Mesenteric fat pad (tissue), 1 donor: Measurements from ENCODE around the gene SYT14. TPM values are rescaled to one million over a fixed set of nuclear protein-coding genes. Genes with fewer than 3 reads are reported as not detected.
"Not testable (repeated sequence)": the region's sequence is repeated elsewhere in the genome, so short reads cannot be mapped to it uniquely, and the experiment has no call there.

Experiments used
- DNase-seq: peaks from one replicate; pipeline ENCODE4 v3.0.0-alpha.2; 2020; ENCODE audit warnings: low spot score
- total RNA-seq: library from RNA; stranded (reverse); fragmentation: NEBNext Ultra II Directional; extraction: Animal tissue kit (Norgen Biotek cat#: 25700); gene quantifications from one replicate; pipeline ENCODE4 v1.2.1, GENCODE V29; 2021
- donor health status: DM: yes; HTN: yes; CAD: no.

The SYT14 gene
- total RNA-seq, 1 donor from 2014 or later = not detected

GRCh38 chr1:210112906-210113305, 174.9 kb downstream of the SYT14 start:
- not testable (repeated sequence) for DNase-seq

DNA sequence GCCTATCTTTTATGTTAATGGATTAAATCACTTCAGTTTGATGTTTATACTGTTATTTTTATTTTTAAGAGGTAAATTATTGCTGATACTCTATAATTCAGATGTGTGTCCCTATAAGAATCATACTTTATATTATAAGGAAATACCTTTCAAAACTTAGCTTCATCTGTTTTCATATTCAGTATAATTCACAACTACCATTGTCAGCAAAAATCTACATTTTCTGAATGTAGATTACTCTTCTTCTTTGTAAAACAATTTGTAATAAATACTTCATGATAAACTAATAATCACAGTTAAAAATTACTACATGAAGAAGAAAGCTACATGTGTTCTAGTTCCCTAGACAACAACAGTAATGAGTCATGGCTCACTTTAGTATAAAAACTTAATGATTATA, 179.2 kb downstream of the SYT14 start:
- DNase-seq = no peak

DNA sequence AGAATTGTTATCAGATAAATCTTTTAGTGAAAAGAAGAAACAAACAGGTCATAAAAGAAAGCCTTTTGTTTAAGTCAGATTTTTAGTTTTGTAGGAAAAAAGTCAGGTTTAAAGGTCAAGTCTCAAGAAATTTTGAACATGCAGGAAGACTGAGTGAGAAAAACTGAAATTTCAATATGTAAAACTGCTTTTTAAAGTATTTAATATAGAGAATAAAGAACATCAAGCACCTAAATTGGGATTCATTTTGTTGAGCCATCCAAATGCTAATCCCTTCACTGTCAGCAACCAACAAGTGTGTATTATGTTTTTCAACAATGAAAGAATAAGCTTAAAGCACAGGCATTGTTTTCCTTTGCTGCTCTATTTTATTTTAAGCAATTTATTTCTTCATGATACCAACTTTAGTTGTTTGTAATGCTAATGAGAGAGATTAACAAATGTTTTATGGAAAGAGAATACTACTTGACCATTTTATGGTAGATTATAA, 179.7 kb downstream of the SYT14 start:
- DNase-seq = no peak

DNA sequence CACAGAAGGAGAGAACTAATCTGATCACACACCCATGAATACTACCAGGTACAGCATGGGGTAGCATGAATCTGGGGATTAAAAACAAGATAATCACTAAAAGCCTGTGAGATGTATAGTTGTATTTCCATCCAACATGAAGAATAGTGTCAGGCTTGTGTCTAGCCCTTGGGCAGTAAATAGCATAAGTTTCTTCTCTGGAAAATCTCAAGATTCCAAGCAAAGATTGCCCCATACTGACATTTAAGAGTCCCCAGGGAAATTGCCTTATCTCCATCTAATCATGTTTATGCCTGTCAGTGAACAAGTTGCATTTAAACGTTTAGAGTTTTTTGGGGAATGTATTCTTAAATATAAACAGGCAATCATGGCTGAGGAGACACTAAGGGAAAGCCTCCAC, 185.4 kb downstream of the SYT14 start:
- no peak for DNase-seq

GRCh38 chr1:210123924-210124589, 186.0 kb downstream of the SYT14 start:
- no peak for DNase-seq

DNA sequence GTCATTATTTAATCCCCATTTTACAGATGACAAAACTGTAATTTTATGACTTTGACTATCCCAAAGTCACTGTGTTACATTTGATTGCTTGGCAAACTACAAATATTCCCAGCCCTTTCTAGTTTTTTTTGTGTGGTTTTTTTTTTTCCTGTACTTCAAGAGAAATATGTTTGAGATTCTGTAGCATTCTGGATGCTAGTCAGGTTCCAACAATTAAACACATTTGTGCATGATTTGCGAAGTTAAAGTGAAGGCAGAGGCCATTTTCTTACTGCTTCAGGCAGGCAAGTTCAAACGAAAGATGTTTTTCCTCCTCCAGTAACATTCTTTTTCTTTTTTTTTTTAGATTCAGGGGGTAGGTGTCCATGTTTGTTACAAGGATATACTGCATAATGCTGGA, 186.7 kb downstream of the SYT14 start:
- DNase-seq = no peak

- no peak for DNase-seq
Measured at GRCh38 chr1:210125143-210125542, 187.1 kb downstream of the SYT14 start.

- no peak for DNase-seq
Measured at GRCh38 chr1:210129092-210129491, 191.1 kb downstream of the SYT14 start.

GRCh38 chr1:210129759-210130158, 191.7 kb downstream of the SYT14 start:
- no peak for DNase-seq

- DNase-seq = no peak
Measured at GRCh38 chr1:210132582-210132981, 194.6 kb downstream of the SYT14 start.

GRCh38 chr1:210143465-210144062, 205.5 kb downstream of the SYT14 start:
- DNase-seq = no peak

DNA sequence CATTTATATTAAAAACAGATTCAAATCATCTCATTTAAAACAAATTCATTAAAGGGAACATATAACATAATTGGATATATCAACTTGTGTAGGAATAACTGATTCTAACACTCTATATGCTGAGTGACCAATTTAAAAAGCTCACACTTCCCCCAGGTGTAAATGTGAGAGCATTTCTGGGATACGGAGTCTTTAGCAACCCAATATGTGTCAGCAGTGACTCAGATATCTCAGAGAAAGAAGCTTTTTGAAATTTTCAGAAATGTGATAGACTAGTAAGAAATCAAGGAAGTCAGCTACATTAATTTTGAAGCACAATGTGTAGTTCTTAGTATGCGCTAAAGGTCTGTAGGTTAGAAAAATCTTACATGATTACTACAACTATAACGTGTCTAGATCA, 206.7 kb downstream of the SYT14 start:
- DNase-seq = no peak

GRCh38 chr1:210151052-210151672, 213.1 kb downstream of the SYT14 start:
- DNase-seq = no peak

DNA sequence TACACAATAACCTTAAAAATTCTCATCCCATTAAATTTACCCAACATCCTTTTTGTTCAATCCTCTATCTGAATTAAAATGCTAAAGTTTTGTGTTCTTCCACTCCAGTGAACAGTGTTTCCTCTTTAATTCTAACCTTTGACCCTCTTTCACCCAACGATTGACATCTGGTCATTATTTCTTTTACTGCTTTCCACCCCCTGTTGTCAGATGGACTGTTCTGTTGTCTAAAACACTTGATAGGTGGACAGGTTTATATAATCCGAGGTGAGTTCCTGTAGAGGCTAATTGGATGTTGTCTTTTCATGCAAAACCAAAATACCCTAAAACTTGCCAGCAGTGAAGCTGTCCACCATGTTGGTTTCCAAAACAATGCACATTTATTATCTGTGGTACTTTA, 221.2 kb downstream of the SYT14 start:
- no peak for DNase-seq

DNA sequence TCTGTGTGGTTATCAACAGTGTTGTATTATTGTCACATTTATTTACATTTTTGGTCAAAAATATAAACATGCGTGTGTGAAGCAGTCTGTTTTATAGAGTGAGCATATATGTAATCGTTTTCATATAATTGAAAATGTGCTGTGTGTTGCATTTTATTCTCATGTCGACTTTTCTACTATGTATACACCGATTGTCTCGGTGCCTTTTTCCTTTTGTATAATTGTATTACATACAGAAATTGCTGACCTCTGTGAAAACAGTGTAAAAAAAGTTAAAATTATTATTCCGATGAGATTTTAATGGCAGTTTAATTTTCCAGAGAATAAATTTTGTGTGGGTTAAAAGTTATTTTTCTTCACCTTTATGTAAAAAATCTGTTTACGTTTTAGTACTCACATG, 232.2 kb downstream of the SYT14 start:
- DNase-seq = no peak

DNA sequence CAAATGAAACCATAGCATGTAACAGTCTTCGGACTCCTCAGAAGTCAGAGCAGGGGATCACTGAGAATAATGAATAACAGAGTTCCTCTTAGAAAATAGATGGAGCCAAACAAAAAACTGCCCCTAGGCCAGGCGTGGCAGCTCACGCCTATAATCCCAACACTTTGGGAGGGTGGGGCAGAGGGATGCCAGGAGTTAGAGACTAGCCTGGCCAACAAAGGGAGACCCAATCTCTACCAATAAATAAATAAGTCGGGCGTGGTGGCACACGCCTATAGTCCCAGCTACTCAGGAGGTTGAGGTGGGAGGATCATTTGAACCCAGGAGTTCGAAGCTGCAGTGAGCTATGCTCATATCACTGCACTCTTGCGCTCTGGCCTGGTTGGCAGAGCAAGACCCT, 236.1 kb downstream of the SYT14 start:
- DNase-seq = no peak

GRCh38 chr1:210185063-210185462, 247.0 kb downstream of the SYT14 start:
- no peak for DNase-seq

DNA sequence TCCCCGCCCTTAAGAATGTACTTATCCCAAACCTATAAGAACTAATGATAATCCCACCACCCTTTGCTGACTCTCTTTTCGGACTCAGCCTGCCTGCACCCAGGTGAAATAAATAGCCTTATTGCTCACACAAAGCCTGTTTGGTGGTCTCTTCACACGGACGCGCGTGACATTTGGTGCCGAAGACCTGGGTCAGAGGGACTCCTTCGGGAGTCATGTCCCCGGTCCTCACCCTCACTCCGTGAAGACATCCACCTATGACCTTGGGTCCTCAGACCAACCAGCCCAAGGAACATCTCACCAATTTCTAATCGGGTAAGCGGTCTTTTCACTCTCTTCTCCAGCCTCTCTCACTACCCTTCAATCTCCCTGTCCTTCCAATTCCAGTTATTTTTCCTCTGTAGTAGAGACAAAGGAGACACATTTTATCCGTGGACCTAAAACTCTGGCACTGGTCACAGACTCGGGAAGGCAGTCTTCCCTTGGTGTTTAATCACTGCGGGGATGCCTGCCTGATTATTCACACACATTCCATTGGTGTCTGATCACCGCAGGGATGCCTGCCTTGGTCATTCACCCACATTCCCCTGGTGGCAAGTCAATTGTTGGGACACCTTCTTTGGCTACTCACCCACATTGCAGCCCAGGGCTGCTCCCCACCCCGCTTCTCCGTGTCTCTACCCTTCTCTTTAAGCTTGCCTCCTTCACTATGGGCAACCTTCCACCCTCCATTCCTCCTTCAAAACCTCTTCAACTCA, 250.0 kb downstream of the SYT14 start:
- not testable (repeated sequence) for DNase-seq

DNA sequence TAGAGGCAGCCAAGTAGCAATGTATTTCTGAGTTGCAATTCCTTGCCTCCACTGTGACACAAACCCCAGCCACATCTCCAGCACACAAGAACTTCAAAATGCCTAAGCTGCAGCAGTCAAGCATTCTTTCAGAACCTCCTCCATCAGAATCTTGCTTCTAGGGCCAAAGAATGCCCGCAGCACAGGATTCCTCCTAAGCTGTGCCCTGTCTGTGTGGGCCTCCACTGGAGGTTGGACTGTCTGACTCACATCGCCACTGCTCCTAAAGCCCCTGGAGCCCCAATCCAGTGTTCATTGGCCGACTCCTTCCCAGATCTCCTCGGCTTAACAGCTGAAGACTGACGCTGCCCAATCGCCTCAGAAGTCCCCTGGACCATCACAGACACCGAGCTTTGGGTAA, 251.4 kb downstream of the SYT14 start:
- no peak for DNase-seq

DNA sequence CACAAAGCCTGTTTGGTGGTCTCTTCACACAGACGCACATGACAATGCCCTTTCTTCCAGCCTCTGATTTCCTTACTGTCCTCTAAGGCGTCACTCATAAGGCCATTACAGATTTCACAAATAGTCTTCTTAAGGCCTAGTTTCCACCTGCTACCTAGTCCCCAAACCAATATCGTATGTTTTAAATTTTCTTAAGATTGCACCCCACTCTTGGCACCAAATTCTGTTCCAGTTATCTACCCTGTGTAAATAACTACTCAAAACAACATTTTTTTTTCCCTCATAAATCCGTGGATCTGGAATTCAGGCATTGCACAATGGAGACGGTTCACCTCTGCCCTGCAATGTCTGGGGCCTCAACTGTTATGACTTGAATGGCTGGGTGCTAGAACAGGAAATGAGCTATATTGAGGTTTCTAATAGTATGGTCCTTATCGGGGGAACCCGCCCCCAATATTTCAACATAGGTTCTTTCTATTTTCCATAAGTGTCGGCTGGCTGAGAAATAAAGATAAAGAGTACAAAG, 257.7 kb downstream of the SYT14 start:
- DNase-seq = no peak

- DNase-seq = not testable (repeated sequence)
Measured at GRCh38 chr1:210196266-210196665, 258.2 kb downstream of the SYT14 start.

- DNase-seq = no peak
Measured at GRCh38 chr1:210198840-210199239, 260.8 kb downstream of the SYT14 start.
